A549 (cell line): ENCODE data around the gene RNF34. TPM values are rescaled to one million over a fixed set of nuclear protein-coding genes. Genes with fewer than 3 reads are reported as not detected.

Source experiments
- ATAC-seq, 2 experiments: fragments of 200-7000 bp in 1 of 2; fragments of >200 bp in 1 of 2; cut with Nextera tagmentation in 1 of 2; cut with Tn5 transposase in 1 of 2; 3 replicates each; pipeline versions ENCODE4 v1.8.0 to v1.9.1; 2018 to 2020; ENCODE audit warnings: mild to moderate bottlenecking in 1 of 2, moderate library complexity in 1 of 2
- CTCF ChIA-PET: fragments of 300-600 bp; sonication (Branson Sonifier 250); formaldehyde crosslinking; extraction: SDS; loops from one replicate; lab custom pipeline; 2021; ENCODE audit warnings: antibody characterized with exemption, inconsistent platforms; lab: Yijun Ruan, JAX
- POLR2A ChIA-PET: fragments of 350-600 bp; formaldehyde crosslinking; extraction: SDS; loops from one replicate; lab custom pipeline; 2021; ENCODE audit warnings: antibody characterized with exemption, inconsistent platforms; lab: Yijun Ruan, JAX
- DNase-seq, 2 experiments: peaks; one replicate each; pipeline versions ENCODE4 v3.0.0 to v3.0.0-alpha.2; 2011 to 2016; ENCODE audit warnings: low read depth in 1 of 2, low spot score in 1 of 2
- FAIRE-seq: peaks from 2 replicates; lab custom pipeline; 2011; peaks lifted over from hg19 to GRCh38; lab: Jason Lieb, UNC
- H3K27ac ChIP-seq, 2 experiments: fragments of >200 bp; sonication (Bioruptor Twin); formaldehyde crosslinking; 3 replicates each; pipeline ENCODE4 v1.5.1; 2016 to 2017
- H3K4me1 ChIP-seq: fragments of >200 bp; sonication (Bioruptor Twin); formaldehyde crosslinking; 3 replicates; pipeline ENCODE4 v1.6.1; 2016
- H3K4me2 ChIP-seq: fragments of >200 bp; sonication (Bioruptor Twin); formaldehyde crosslinking; 3 replicates; pipeline ENCODE4 v1.6.1; 2016
- H3K4me3 ChIP-seq: fragments of >200 bp; sonication (Bioruptor Twin); formaldehyde crosslinking; 3 replicates; pipeline ENCODE4 v1.5.1; 2016
- H3K9me3 ChIP-seq: fragments of >200 bp; sonication (Bioruptor Twin); formaldehyde crosslinking; 3 replicates; pipeline ENCODE4 v1.6.1; 2016
- CBX2 ChIP-seq: fragments of 200-600 bp; sonication (generic); IDR thresholded peaks from 2 replicates; pipeline ENCODE4 v1.6.1; 2016; ENCODE audit warnings: low read depth, mild to moderate bottlenecking, borderline replicate concordance
- CBX8 ChIP-seq: fragments of 200-600 bp; sonication (generic); IDR thresholded peaks from 2 replicates; pipeline ENCODE4 v1.6.1; 2016
- CHD2 ChIP-seq: fragments of 150-350 bp; IDR thresholded peaks from 2 replicates; pipeline ENCODE4 v1.6.1; 2014; ENCODE audit warnings: low read length; ENCODE audit not compliant: partially characterized antibody
- CHD4 ChIP-seq: fragments of 200-600 bp; sonication (generic); IDR thresholded peaks from 2 replicates; pipeline ENCODE4 v1.6.1; 2016; ENCODE audit warnings: antibody characterized with exemption, mild to moderate bottlenecking, borderline replicate concordance
- EHF ChIP-seq: fragments of 250-450 bp; sonication (Bioruptor Pico); IDR thresholded peaks from 2 replicates; pipeline ENCODE4 v1.5.0; 2020; ENCODE audit warnings: mild to moderate bottlenecking
- EP300 ChIP-seq, 2 experiments: fragments of >200 bp; sonication (Bioruptor Twin); formaldehyde crosslinking; IDR thresholded peaks; 2 replicates in 1 of 2; 3 replicates in 1 of 2; pipeline ENCODE4 v1.6.1; 2016 to 2017
- FOSB ChIP-seq: fragments of 250-450 bp; sonication (Bioruptor Pico); IDR thresholded peaks from 2 replicates; pipeline ENCODE4 v1.5.0; 2020; ENCODE audit warnings: mild to moderate bottlenecking, moderate library complexity
- FOSL2 ChIP-seq, 2 experiments: fragments of 450-650 bp in 1 of 2; fragments of >200 bp in 1 of 2; sonication (Bioruptor Twin) in 1 of 2; formaldehyde crosslinking; IDR thresholded peaks; 2 replicates each; pipeline versions ENCODE4 v1.5.0 to v1.6.1; 2016 to 2020; ENCODE audit warnings: mild to moderate bottlenecking in 1 of 2, moderate library complexity in 1 of 2
- GATA3 ChIP-seq: IDR thresholded peaks from 2 replicates; pipeline ENCODE4 v1.6.1; 2012; ENCODE audit warnings: borderline replicate concordance
- HDAC2 ChIP-seq: fragments of 200-600 bp; sonication (generic); IDR thresholded peaks from 2 replicates; pipeline ENCODE4 v1.6.1; 2016
- HOXB5 ChIP-seq: fragments of 250-450 bp; sonication (Bioruptor Pico); IDR thresholded peaks from 2 replicates; pipeline ENCODE4 v1.5.0; 2020; ENCODE audit warnings: mild to moderate bottlenecking, moderate library complexity
- JUN ChIP-seq, 2 experiments: fragments of >200 bp; sonication (Bioruptor Twin); formaldehyde crosslinking; IDR thresholded peaks; 2 replicates in 1 of 2; 3 replicates in 1 of 2; pipeline ENCODE4 v1.6.1; 2016 to 2017
- JUNB ChIP-seq: fragments of >200 bp; sonication (Bioruptor Twin); formaldehyde crosslinking; IDR thresholded peaks from 2 replicates; pipeline ENCODE4 v1.6.1; 2016
- MAFK ChIP-seq: fragments of 450-650 bp; IDR thresholded peaks from 2 replicates; pipeline ENCODE4 v1.6.1; 2014; ENCODE audit not compliant: partially characterized antibody
- MAZ ChIP-seq: fragments of 150-350 bp; IDR thresholded peaks from 2 replicates; pipeline ENCODE4 v1.6.1; 2014; ENCODE audit warnings: antibody characterized with exemption, low read depth, low read length, borderline replicate concordance
- MYC ChIP-seq: IDR thresholded peaks from 2 replicates; pipeline ENCODE4 v1.6.1; 2012; ENCODE audit warnings: mild to moderate bottlenecking, inconsistent platforms, low read length, improper control_type of control experiment, borderline replicate concordance
- NFE2L2 ChIP-seq: fragments of 150-350 bp; conservative IDR thresholded peaks from 2 replicates; pipeline ENCODE4 v1.6.1; 2014; ENCODE audit warnings: low read length
- NR3C1 ChIP-seq: fragments of >200 bp; sonication (Bioruptor Twin); formaldehyde crosslinking; IDR thresholded peaks from 3 replicates; pipeline ENCODE4 v1.6.1; 2017
- POLR2A ChIP-seq: IDR thresholded peaks from 2 replicates; pipeline ENCODE4 v1.6.1; 2012; ENCODE audit warnings: mild to moderate bottlenecking, low read length
- POLR2AphosphoS2 ChIP-seq: conservative IDR thresholded peaks from 2 replicates; pipeline ENCODE4 v1.6.1; 2012; ENCODE audit warnings: low read length, improper control_type of control experiment, inconsistent platforms
- RNF2 ChIP-seq: fragments of 200-600 bp; sonication (generic); IDR thresholded peaks from 2 replicates; pipeline ENCODE4 v1.6.1; 2016; ENCODE audit warnings: low read depth, mild to moderate bottlenecking, antibody characterized with exemption, moderate library complexity, borderline replicate concordance
- SREBF2 ChIP-seq: fragments of 450-650 bp; IDR thresholded peaks from 2 replicates; pipeline ENCODE4 v1.6.1; 2014; ENCODE audit warnings: mild to moderate bottlenecking, moderate library complexity
- ZFP36 ChIP-seq: fragments of 450-650 bp; IDR thresholded peaks from 2 replicates; pipeline ENCODE4 v1.6.1; 2014; ENCODE audit warnings: borderline replicate concordance; ENCODE audit not compliant: partially characterized antibody
- ZNF302 ChIP-seq: fragments of 250-450 bp; sonication (Bioruptor Pico); IDR thresholded peaks from 2 replicates; pipeline ENCODE4 v1.9.0; 2021; ENCODE audit warnings: inconsistent platforms, mild to moderate bottlenecking, moderate library complexity
- ZSCAN20 ChIP-seq: fragments of 250-450 bp; sonication (Bioruptor Pico); IDR thresholded peaks from 2 replicates; pipeline ENCODE4 v1.8.0; 2022; ENCODE audit warnings: mild to moderate bottlenecking, moderate library complexity
- WGBS: methylation state at CpG from one replicate; pipeline ENCODE4 v1.1.6; 2017; ENCODE audit errors: missing lambda C conversion rate; 5-methylcytosine and 5-hydroxymethylcytosine counted together
- polyA plus RNA-seq, 4 experiments: library from polyadenylated mRNA; depleted of rRNA in 3 of 4; stranded (reverse); fragments of >200 nt; fragmentation: RNase III in 1 of 4; extraction: RNeasy Plus Mini Kit Qiagen cat#74134 plus additional on column Dnase treatment in 1 of 4; gene quantifications; 2 replicates in 3 of 4; 3 replicates in 1 of 4; pipeline ENCODE4 v1.2.3, GENCODE V29; 2011 to 2017
- TF ChIP-seq, protein P1 (sequence below): IDR thresholded peaks from 2 replicates; pipeline ENCODE4 v1.6.1; 2012
- TF ChIP-seq, protein P2 (sequence below): fragments of 250-450 bp; sonication (Bioruptor Pico); IDR thresholded peaks from 2 replicates; pipeline ENCODE4 v1.5.0; 2021; ENCODE audit warnings: mild to moderate bottlenecking, moderate library complexity, borderline replicate concordance
- TF ChIP-seq, protein P3 (sequence below): fragments of >200 bp; sonication (Bioruptor Twin); formaldehyde crosslinking; IDR thresholded peaks from 3 replicates; pipeline ENCODE4 v1.5.1; 2016
- TF ChIP-seq, protein P4 (sequence below): fragments of 250-450 bp; sonication (Bioruptor Pico); IDR thresholded peaks from 2 replicates; pipeline ENCODE4 v1.5.0; 2020; ENCODE audit warnings: low read depth, mild to moderate bottlenecking, moderate library complexity
- TF ChIP-seq, protein P5 (sequence below): fragments of >200 bp; sonication (Bioruptor Twin); formaldehyde crosslinking; IDR thresholded peaks from 3 replicates; pipeline ENCODE4 v1.6.1; 2016
- TF ChIP-seq, protein P6 (sequence below): fragments of 150-350 bp; IDR thresholded peaks from 2 replicates; pipeline ENCODE4 v1.6.1; 2014; ENCODE audit warnings: low read depth, mild to moderate bottlenecking, low read length

Gene RNF34
- polyA plus RNA-seq, 2 of the 4 experiments (the other 2 are of a cell fraction), result 44.5 to 59.4 TPM

DNA sequence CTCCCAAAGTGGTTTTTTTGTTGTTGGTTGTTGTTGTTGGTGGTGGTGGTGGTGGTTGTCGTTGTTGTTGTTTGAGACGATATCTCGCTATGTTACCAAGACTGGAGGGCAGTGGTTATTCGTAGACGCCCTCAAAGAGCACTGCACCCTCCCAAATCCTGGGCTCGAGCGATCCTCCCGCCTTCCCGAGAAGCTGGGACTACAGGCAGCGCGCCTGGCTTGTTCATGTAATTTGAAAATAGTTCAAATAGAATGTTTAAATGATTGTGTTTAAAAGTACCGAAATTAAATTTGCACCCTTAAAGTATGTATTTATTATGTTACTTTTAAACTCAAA lies 47.3 kb upstream of the RNF34 start:
- no peak for DNase-seq
- Histone ChIP-seq H3K9me3 (no peaks in the 10 kb centered on the region), H3K4me2 (peak overlapping the region; percentile 85), H3K4me3 (peak overlapping the region; percentile 67), H3K4me1 (peaks cover 11% of the 10 kb centered on the region; the same call in 2 of the 3 replicates), H3K27ac (peak overlapping the region; percentile 77 to 91)
- ATAC-seq, result peak; percentile 73 to 83
- WGBS, result under 1% methylated on average over 12 of the region's 12 CpGs
- ChIA-PET POLR2A (interaction anchor here (0.6 to 3.2 kb wide), 6 partner anchors 17 to 85 kb away, joined by 3 to 32 read pairs (median 4); partner anchors contain the start of genes CAMKK2 and RNF34), CTCF (interaction anchor here (1.0 to 10.5 kb wide), 3 partner anchors 12 to 47 kb away, joined by 5 to 84 read pairs (median 8); partner anchors contain the start of gene RNF34)
- FAIRE-seq, result no peak
- TF ChIP-seq MAFK (no peak), HDAC2 (no peak), JUNB (no peak), NFE2L2 (no peak), CHD4 (no peak)
- TF ChIP-seq, protein P1, sequence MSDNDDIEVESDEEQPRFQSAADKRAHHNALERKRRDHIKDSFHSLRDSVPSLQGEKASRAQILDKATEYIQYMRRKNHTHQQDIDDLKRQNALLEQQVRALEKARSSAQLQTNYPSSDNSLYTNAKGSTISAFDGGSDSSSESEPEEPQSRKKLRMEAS, result no peak

DNA sequence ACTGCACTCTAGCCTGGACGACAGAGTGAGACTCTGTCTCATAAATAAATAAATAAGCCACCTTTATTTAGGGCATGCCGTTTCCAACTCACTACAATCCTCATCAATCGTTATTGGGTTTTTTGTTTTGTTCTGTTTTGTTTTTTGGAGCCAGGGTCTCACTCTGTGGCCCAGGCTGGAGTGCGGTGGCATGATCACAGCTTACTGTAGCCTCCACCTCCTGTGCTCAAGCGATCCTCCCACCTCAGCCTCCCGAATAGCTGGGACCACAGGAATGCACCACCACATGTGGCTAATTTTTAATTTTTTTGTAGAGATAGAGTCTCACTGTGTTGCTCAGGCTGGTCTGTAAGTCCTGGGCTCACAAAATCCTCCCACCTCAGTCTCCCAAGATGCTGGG lies 44.1 kb upstream of the RNF34 start:
- no peak overlapping the region for H3K27ac ChIP-seq
- POLR2A ChIA-PET, result no interaction called here
- WGBS, result 72% methylated on average over 6 of the region's 6 CpGs

DNA sequence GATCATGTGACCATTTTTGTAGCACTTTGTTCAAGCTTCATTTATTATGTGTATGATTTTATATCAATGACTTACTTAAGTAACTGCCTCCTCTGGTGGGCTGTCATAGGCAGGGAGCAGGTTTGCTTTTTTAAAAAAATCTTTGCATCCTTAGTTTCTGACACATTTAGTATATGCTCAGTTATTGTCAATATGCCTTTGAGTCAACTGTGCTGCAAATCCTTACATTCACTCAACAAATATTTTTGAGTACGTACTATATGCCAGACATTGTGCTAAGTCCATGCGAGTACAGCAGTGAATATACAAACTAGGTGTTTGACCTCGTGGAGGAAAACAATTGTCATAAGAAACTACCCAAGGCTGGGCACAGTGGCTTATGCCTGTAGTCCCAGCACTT lies 43.3 kb upstream of the RNF34 start:
- no peak for ATAC-seq
- CTCF ChIA-PET, result no interaction called here
- no peak for TF ChIP-seq ZSCAN20 (CRISPR knock-in tag)
- no peak for TF ChIP-seq MYC
- no peak for TF ChIP-seq RNF2
- no peak for TF ChIP-seq HDAC2
- no peak for TF ChIP-seq POLR2A
- TF ChIP-seq ZFP36, result no peak
- no peak for TF ChIP-seq CHD2
- TF ChIP-seq, protein P2, sequence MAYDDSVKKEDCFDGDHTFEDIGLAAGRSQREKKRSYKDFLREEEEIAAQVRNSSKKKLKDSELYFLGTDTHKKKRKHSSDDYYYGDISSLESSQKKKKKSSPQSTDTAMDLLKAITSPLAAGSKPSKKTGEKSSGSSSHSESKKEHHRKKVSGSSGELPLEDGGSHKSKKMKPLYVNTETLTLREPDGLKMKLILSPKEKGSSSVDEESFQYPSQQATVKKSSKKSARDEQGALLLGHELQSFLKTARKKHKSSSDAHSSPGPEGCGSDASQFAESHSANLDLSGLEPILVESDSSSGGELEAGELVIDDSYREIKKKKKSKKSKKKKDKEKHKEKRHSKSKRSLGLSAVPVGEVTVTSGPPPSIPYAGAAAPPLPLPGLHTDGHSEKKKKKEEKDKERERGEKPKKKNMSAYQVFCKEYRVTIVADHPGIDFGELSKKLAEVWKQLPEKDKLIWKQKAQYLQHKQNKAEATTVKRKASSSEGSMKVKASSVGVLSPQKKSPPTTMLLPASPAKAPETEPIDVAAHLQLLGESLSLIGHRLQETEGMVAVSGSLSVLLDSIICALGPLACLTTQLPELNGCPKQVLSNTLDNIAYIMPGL, result no peak
- no peak for TF ChIP-seq JUN (IDR thresholded peaks at IDR 0.05)
- TF ChIP-seq NR3C1, result no peak
- TF ChIP-seq EP300 (IDR thresholded peaks at IDR 0.05), result no peak
- no peak for TF ChIP-seq SREBF2
- TF ChIP-seq HOXB5 (CRISPR knock-in tag), result no peak

More for the DNA sequence above, 44.1 kb upstream of the RNF34 start:
- DNase-seq, result no peak
- CTCF ChIA-PET, result no interaction called here
- FAIRE-seq, result no peak
- H3K4me3 ChIP-seq, result no peak overlapping the region
- H3K4me2 ChIP-seq, result no peak overlapping the region
- H3K9me3 ChIP-seq, result no peaks in the 10 kb centered on the region
- no peak for ATAC-seq
- peaks cover 8% of the 10 kb centered on the region; the same call in 2 of the 3 replicates for H3K4me1 ChIP-seq
- TF ChIP-seq, protein P3, sequence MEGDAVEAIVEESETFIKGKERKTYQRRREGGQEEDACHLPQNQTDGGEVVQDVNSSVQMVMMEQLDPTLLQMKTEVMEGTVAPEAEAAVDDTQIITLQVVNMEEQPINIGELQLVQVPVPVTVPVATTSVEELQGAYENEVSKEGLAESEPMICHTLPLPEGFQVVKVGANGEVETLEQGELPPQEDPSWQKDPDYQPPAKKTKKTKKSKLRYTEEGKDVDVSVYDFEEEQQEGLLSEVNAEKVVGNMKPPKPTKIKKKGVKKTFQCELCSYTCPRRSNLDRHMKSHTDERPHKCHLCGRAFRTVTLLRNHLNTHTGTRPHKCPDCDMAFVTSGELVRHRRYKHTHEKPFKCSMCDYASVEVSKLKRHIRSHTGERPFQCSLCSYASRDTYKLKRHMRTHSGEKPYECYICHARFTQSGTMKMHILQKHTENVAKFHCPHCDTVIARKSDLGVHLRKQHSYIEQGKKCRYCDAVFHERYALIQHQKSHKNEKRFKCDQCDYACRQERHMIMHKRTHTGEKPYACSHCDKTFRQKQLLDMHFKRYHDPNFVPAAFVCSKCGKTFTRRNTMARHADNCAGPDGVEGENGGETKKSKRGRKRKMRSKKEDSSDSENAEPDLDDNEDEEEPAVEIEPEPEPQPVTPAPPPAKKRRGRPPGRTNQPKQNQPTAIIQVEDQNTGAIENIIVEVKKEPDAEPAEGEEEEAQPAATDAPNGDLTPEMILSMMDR, result no peak
- TF ChIP-seq, protein P4, sequence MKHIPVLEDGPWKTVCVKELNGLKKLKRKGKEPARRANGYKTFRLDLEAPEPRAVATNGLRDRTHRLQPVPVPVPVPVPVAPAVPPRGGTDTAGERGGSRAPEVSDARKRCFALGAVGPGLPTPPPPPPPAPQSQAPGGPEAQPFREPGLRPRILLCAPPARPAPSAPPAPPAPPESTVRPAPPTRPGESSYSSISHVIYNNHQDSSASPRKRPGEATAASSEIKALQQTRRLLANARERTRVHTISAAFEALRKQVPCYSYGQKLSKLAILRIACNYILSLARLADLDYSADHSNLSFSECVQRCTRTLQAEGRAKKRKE (CRISPR knock-in tag), result no peak
- TF ChIP-seq GATA3 (no peak), EP300 (IDR thresholded peaks at IDR 0.05) (no peak), CBX2 (no peak), NR3C1 (no peak), FOSB (no peak), FOSL2 (IDR thresholded peaks at IDR 0.05) (no peak), FOSL2 (CRISPR knock-in tag; IDR thresholded peaks at IDR 0.05) (no peak), NFE2L2 (no peak), CBX8 (no peak), POLR2AphosphoS2 (no peak), ZNF302 (CRISPR knock-in tag) (no peak), EHF (CRISPR knock-in tag) (no peak), CHD4 (no peak), MAZ (no peak)
- TF ChIP-seq, protein P5, sequence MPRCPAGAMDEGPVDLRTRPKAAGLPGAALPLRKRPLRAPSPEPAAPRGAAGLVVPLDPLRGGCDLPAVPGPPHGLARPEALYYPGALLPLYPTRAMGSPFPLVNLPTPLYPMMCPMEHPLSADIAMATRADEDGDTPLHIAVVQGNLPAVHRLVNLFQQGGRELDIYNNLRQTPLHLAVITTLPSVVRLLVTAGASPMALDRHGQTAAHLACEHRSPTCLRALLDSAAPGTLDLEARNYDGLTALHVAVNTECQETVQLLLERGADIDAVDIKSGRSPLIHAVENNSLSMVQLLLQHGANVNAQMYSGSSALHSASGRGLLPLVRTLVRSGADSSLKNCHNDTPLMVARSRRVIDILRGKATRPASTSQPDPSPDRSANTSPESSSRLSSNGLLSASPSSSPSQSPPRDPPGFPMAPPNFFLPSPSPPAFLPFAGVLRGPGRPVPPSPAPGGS, result no peak
- TF ChIP-seq, protein P6, sequence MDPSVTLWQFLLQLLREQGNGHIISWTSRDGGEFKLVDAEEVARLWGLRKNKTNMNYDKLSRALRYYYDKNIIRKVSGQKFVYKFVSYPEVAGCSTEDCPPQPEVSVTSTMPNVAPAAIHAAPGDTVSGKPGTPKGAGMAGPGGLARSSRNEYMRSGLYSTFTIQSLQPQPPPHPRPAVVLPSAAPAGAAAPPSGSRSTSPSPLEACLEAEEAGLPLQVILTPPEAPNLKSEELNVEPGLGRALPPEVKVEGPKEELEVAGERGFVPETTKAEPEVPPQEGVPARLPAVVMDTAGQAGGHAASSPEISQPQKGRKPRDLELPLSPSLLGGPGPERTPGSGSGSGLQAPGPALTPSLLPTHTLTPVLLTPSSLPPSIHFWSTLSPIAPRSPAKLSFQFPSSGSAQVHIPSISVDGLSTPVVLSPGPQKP, result no peak

More for the DNA sequence above, 43.3 kb upstream of the RNF34 start:
- Histone ChIP-seq H3K9me3 (no peaks in the 10 kb centered on the region), H3K4me3 (no peak overlapping the region), H3K4me1 (peaks cover 3% of the 10 kb centered on the region; the same call in 2 of the 3 replicates), H3K4me2 (no peak overlapping the region), H3K27ac (no peak overlapping the region)
- DNase-seq, result no peak
- FAIRE-seq, result no peak
- 56% methylated on average over 3 of the region's 3 CpGs for WGBS
- POLR2A ChIA-PET, result no interaction called here
